ENCODE results near the gene NFATC1. TPM values are rescaled to one million over a fixed set of nuclear protein-coding genes. Genes with fewer than 3 reads are reported as not detected.

The NFATC1 gene
- polyA plus RNA-seq, 2 of the 4 experiments (the other 2 are of a cell fraction) = 0.52 to 1.7 TPM

GRCh38 chr18:79360933-79361332, 34.8 kb upstream of the NFATC1 start:
- ChIA-PET POLR2A (no interaction called here), CTCF (no interaction called here)
- Histone ChIP-seq H3K9me3 (no peaks in the 10 kb centered on the region), H3K4me1 (no peaks in the 10 kb centered on the region), H3K4me3 (no peak overlapping the region), H3K4me2 (no peak overlapping the region), H3K27ac (no peak overlapping the region)
- no peak for DNase-seq (ENCODE audit: low read depth in 1 of 2, low spot score in 1 of 2)
- no peak for FAIRE-seq
- ATAC-seq = no peak
- no peak for TF ChIP-seq MYC (IDR thresholded peaks at IDR 0.05; ENCODE audit: borderline replicate concordance, low read length)
- TF ChIP-seq ATOH8 (CRISPR knock-in tag; IDR thresholded peaks at IDR 0.05; ENCODE audit: low read depth) = no peak
- no peak for TF ChIP-seq CTCF (IDR thresholded peaks at IDR 0.05)
- no peak for TF ChIP-seq CHD4 (IDR thresholded peaks at IDR 0.05; ENCODE audit: borderline replicate concordance)
- TF ChIP-seq ESRRA (IDR thresholded peaks at IDR 0.05; ENCODE audit: borderline replicate concordance, low read length) = no peak
- no peak for TF ChIP-seq FOSB (CRISPR knock-in tag; IDR thresholded peaks at IDR 0.05)
- no peak for TF ChIP-seq POLR2A (IDR thresholded peaks at IDR 0.05; ENCODE audit: low read length)
- no peak for TF ChIP-seq CEBPB (IDR thresholded peaks at IDR 0.05)
- no peak for TF ChIP-seq BCL3 (IDR thresholded peaks at IDR 0.05)
- no peak for TF ChIP-seq CBX2 (IDR thresholded peaks at IDR 0.05; ENCODE audit: borderline replicate concordance, low read depth)
- no peak for TF ChIP-seq HOXB13 (CRISPR knock-in tag; IDR thresholded peaks at IDR 0.05; ENCODE audit: low read depth)
- TF ChIP-seq EHF (CRISPR knock-in tag; IDR thresholded peaks at IDR 0.05) = no peak
- no peak for TF ChIP-seq NR3C1 (IDR thresholded peaks at IDR 0.05)
- no peak for TF ChIP-seq PHF8 (IDR thresholded peaks at IDR 0.05; ENCODE audit: borderline replicate concordance, low read depth)
- no peak for TF ChIP-seq EP300 (IDR thresholded peaks at IDR 0.05)
- no peak for TF ChIP-seq JUN (IDR thresholded peaks at IDR 0.05)
- TF ChIP-seq USF2 (IDR thresholded peaks at IDR 0.05) = no peak
- no peak for TF ChIP-seq SMC3 (IDR thresholded peaks at IDR 0.05)
- no peak for TF ChIP-seq HDAC2 (IDR thresholded peaks at IDR 0.05)
- WGBS (ENCODE audit: missing lambda C conversion rate) = 92% methylated on average over 11 of the region's 12 CpGs

- no peaks in the 10 kb centered on the region for H3K9me3 ChIP-seq
- ChIA-PET POLR2A (no interaction called here), CTCF (interaction anchor here (0.7 kb wide), 1 partner anchor 11 kb away, joined by 3 read pairs; no protein-coding TSS in a partner anchor)
- no peak overlapping the region for H3K4me2 ChIP-seq
- DNase-seq (ENCODE audit: low read depth in 1 of 2, low spot score in 1 of 2) (no peak), FAIRE-seq (no peak), ATAC-seq (no peak)
- no peaks in the 10 kb centered on the region for H3K4me1 ChIP-seq
- no peak overlapping the region for H3K4me3 ChIP-seq
- no peak overlapping the region for H3K27ac ChIP-seq
- 94% methylated on average over 20 of the region's 20 CpGs for WGBS (ENCODE audit: missing lambda C conversion rate)
- TF ChIP-seq RARB (CRISPR knock-in tag; IDR thresholded peaks at IDR 0.05) (no peak), POLR2AphosphoS2 (conservative IDR thresholded peaks at IDR 0.05; ENCODE audit: low read length) (no peak), HES2 (IDR thresholded peaks at IDR 0.05) (no peak), SREBF2 (IDR thresholded peaks at IDR 0.05) (no peak), ZC3H11A (IDR thresholded peaks at IDR 0.05) (no peak), KDM1A (IDR thresholded peaks at IDR 0.05; ENCODE audit: low read depth) (no peak), ZSCAN20 (CRISPR knock-in tag; IDR thresholded peaks at IDR 0.05) (no peak), CBX2 (IDR thresholded peaks at IDR 0.05; ENCODE audit: borderline replicate concordance, low read depth) (no peak), HOXB5 (CRISPR knock-in tag; IDR thresholded peaks at IDR 0.05) (no peak), E2F6 (IDR thresholded peaks at IDR 0.05; ENCODE audit: borderline replicate concordance, low read depth) (no peak), EHMT2 (IDR thresholded peaks at IDR 0.05; ENCODE audit: low read depth) (no peak), RNF2 (IDR thresholded peaks at IDR 0.05; ENCODE audit: borderline replicate concordance, low read depth) (no peak), PBX3 (IDR thresholded peaks at IDR 0.05) (no peak), HOXA7 (CRISPR knock-in tag; IDR thresholded peaks at IDR 0.05) (no peak), RFX5 (IDR thresholded peaks at IDR 0.05) (no peak), ZFP36 (IDR thresholded peaks at IDR 0.05; ENCODE audit: borderline replicate concordance, partially characterized antibody) (no peak)
Observed at GRCh38 chr18:79361766-79362522, 33.8 kb upstream of the NFATC1 start.
